ENCODE results near the gene KDM4D.
"Not testable (repeated sequence)": the region's sequence is repeated elsewhere in the genome, so short reads cannot be mapped to it uniquely, and the experiment has no call there.

Gene KDM4D

GRCh38 chr11:94973099-94973968 lies at the start of gene KDM4D, which contains the start of gene CWC15:
Gene KDM4D (plus strand): TSS chr11:94973709. CDS start chr11:94997373, 23,664 bp downstream.
Gene CWC15 (minus strand): TSS chr11:94973556. CDS start chr11:94972185, 1,371 bp downstream.
- DNase-seq (ENCODE audit: low read depth in 2 of 2): peak; percentile 80 to 83

- no peak for DNase-seq (ENCODE audit: low read depth in 2 of 2)
Measured at GRCh38 chr11:94924171-94924572, 49.3 kb upstream of the KDM4D start.

GRCh38 chr11:94924612-94925011 lies 48.9 kb upstream of the KDM4D start:
- no peak for DNase-seq (ENCODE audit: low read depth in 2 of 2)

- no peak for DNase-seq (ENCODE audit: low read depth in 2 of 2)
Measured at GRCh38 chr11:94925422-94926270, 47.9 kb upstream of the KDM4D start.

GRCh38 chr11:94926271-94926625 lies 47.3 kb upstream of the KDM4D start:
- DNase-seq (ENCODE audit: low read depth in 2 of 2): no peak

- DNase-seq (ENCODE audit: low read depth in 2 of 2): peak; percentile 76 to 78
Measured at GRCh38 chr11:94926698-94927237, 46.7 kb upstream of the KDM4D start.

- no peak for DNase-seq (ENCODE audit: low read depth in 2 of 2)
Measured at GRCh38 chr11:94928117-94928990, 45.2 kb upstream of the KDM4D start.

GRCh38 chr11:94932072-94932471 lies 41.4 kb upstream of the KDM4D start:
- DNase-seq (ENCODE audit: low read depth in 2 of 2): not testable (repeated sequence)

GRCh38 chr11:94932503-94932902 lies 41.0 kb upstream of the KDM4D start:
- no peak for DNase-seq (ENCODE audit: low read depth in 2 of 2)

GRCh38 chr11:94933223-94934130 lies 40.0 kb upstream of the KDM4D start:
- peak; percentile 96 to 97 for DNase-seq (ENCODE audit: low read depth in 2 of 2)

GRCh38 chr11:94934362-94934761 lies 39.1 kb upstream of the KDM4D start:
- DNase-seq (ENCODE audit: low read depth in 2 of 2): no peak

- DNase-seq (ENCODE audit: low read depth in 2 of 2): no peak
Measured at GRCh38 chr11:94934846-94935245, 38.7 kb upstream of the KDM4D start.

GRCh38 chr11:94938095-94939055 lies 35.1 kb upstream of the KDM4D start:
- peak; percentile 80 to 81 for DNase-seq (ENCODE audit: low read depth in 2 of 2)

- no peak for DNase-seq (ENCODE audit: low read depth in 2 of 2)
Measured at GRCh38 chr11:94939346-94939745, 34.2 kb upstream of the KDM4D start.

- DNase-seq (ENCODE audit: low read depth in 2 of 2): no peak
Measured at GRCh38 chr11:94941131-94941530, 32.4 kb upstream of the KDM4D start.

GRCh38 chr11:94946812-94947211 lies 26.7 kb upstream of the KDM4D start:
- no peak for DNase-seq (ENCODE audit: low read depth in 2 of 2)

- peak; percentile 82 to 83 for DNase-seq (ENCODE audit: low read depth in 2 of 2)
Measured at GRCh38 chr11:94948070-94948617, 25.4 kb upstream of the KDM4D start.

GRCh38 chr11:94954753-94955152 lies 18.8 kb upstream of the KDM4D start:
- DNase-seq (ENCODE audit: low read depth in 2 of 2): no peak

- DNase-seq (ENCODE audit: low read depth in 2 of 2): no peak
Measured at GRCh38 chr11:94956963-94957362, 16.5 kb upstream of the KDM4D start.
